Neural progenitor cell (in vitro differentiated cells): Measurements from ENCODE around the gene ARF1. TPM values are rescaled to one million over a fixed set of nuclear protein-coding genes. Genes with fewer than 3 reads are reported as not detected.

Source experiments
- DNase-seq: peaks from one replicate; pipeline ENCODE4 v3.0.0-alpha.2; 2016; ENCODE audit warnings: low spot score
- H2AFZ ChIP-seq: fragments of 200-600 bp; sonication (generic); replicated peaks from 2 replicates; pipeline ENCODE4 v1.6.1; 2016; ENCODE audit warnings: antibody characterized with exemption
- H3F3A ChIP-seq: fragments of 200-600 bp; sonication (generic); 2 replicates; pipeline ENCODE4 v1.6.1; 2016; ENCODE audit warnings: antibody characterized with exemption, low read depth
- H3K27ac ChIP-seq: fragments of 200-600 bp; sonication (generic); 2 replicates; pipeline ENCODE4 v1.5.1; 2016; ENCODE audit warnings: mild to moderate bottlenecking
- H3K27me3 ChIP-seq: fragments of 200-600 bp; sonication (generic); 2 replicates; pipeline ENCODE4 v1.6.1; 2016; ENCODE audit warnings: mild to moderate bottlenecking, moderate library complexity
- H3K36me3 ChIP-seq: fragments of 200-600 bp; sonication (generic); 2 replicates; pipeline ENCODE4 v1.5.1; 2016
- H3K4me1 ChIP-seq: fragments of 200-600 bp; sonication (generic); 2 replicates; pipeline ENCODE4 v1.6.1; 2016; ENCODE audit warnings: mixed run types
- H3K4me2 ChIP-seq: fragments of 200-600 bp; sonication (generic); 2 replicates; pipeline ENCODE4 v1.6.1; 2016
- H3K4me3 ChIP-seq: fragments of 200-600 bp; sonication (generic); 2 replicates; pipeline ENCODE4 v1.5.1; 2016
- H3K79me2 ChIP-seq: fragments of 200-600 bp; sonication (generic); 2 replicates; pipeline ENCODE4 v1.6.1; 2016; ENCODE audit warnings: low read depth
- H3K9ac ChIP-seq: fragments of 200-600 bp; sonication (generic); 2 replicates; pipeline ENCODE4 v1.6.1; 2016
- H3K9me3 ChIP-seq: fragments of 200-600 bp; sonication (generic); 2 replicates; pipeline ENCODE4 v1.5.1; 2016; ENCODE audit warnings: low read depth
- H4K20me1 ChIP-seq: fragments of 200-600 bp; sonication (generic); 2 replicates; pipeline ENCODE4 v1.6.1; 2016; ENCODE audit warnings: low read depth
- H3K27ac Mint-ChIP-seq: 3 replicates; pipeline ENCODE4 v1.8.0; 2021; ENCODE audit warnings: mixed read lengths
- H3K27me3 Mint-ChIP-seq: 2 replicates; pipeline ENCODE4 v1.8.0; 2022; ENCODE audit warnings: low read depth, mild to moderate bottlenecking, inconsistent platforms, moderate library complexity, mixed read lengths; ENCODE audit not compliant: insufficient read depth
- H3K36me3 Mint-ChIP-seq: 3 replicates; pipeline ENCODE4 v1.8.0; 2021; ENCODE audit warnings: mixed read lengths
- H3K4me1 Mint-ChIP-seq: 3 replicates; pipeline ENCODE4 v1.8.0; 2021; ENCODE audit warnings: mixed read lengths
- H3K4me3 Mint-ChIP-seq: 3 replicates; pipeline ENCODE4 v1.8.0; 2021; ENCODE audit warnings: mild to moderate bottlenecking, moderate library complexity, mixed read lengths
- H3K9me3 Mint-ChIP-seq: 3 replicates; pipeline ENCODE4 v1.8.0; 2020; ENCODE audit warnings: mixed read lengths
- CTCF ChIP-seq: fragments of 200-600 bp; sonication (generic); IDR thresholded peaks from 2 replicates; pipeline ENCODE4 v1.5.1; 2017; ENCODE audit warnings: antibody characterized with exemption, mild to moderate bottlenecking
- EZH2 ChIP-seq: fragments of 200-600 bp; sonication (generic); IDR thresholded peaks from 2 replicates; pipeline ENCODE4 v1.6.1; 2017; ENCODE audit warnings: antibody characterized with exemption, mild to moderate bottlenecking, moderate library complexity
- EZH2phosphoT487 ChIP-seq: fragments of 200-600 bp; sonication (generic); IDR thresholded peaks from 2 replicates; pipeline ENCODE4 v1.6.1; 2017; ENCODE audit warnings: antibody characterized with exemption
- total RNA-seq: library from RNA; depleted of rRNA; stranded (reverse); fragments of >200 nt; gene quantifications from 2 replicates; pipeline ENCODE4 v1.2.3, GENCODE V29; 2015; ENCODE audit warnings: low replicate concordance

ARF1 gene
- total RNA-seq, 1 donor from 2014 or later = 95.1 TPM

GRCh38 chr1:228076796-228077430 lies 5.6 kb upstream of the ARF1 start:
- peaks cover 23% of the 10 kb centered on the region for H3K4me1 ChIP-seq
- TF ChIP-seq EZH2phosphoT487 = no peak
- Mint-ChIP-seq H3K4me1 (peaks cover 35% of the 10 kb centered on the region), H3K36me3 (no peaks in the 10 kb centered on the region), H3K27ac (peak overlapping the region; percentile 89), H3K27me3 (peaks cover 9% of the 10 kb centered on the region), H3K9me3 (no peaks in the 10 kb centered on the region), H3K4me3 (no peak overlapping the region)
- no peaks in the 10 kb centered on the region for H3K9me3 ChIP-seq
- H3K4me3 ChIP-seq = no peak overlapping the region
- H3K27ac ChIP-seq = no peak overlapping the region
- DNase-seq = no peak
- H3F3A ChIP-seq = peaks cover 3% of the 10 kb centered on the region
- peaks cover 47% of the 10 kb centered on the region for H3K27me3 ChIP-seq
- H3K4me2 ChIP-seq = no peak overlapping the region
- no peak overlapping the region for H2AFZ ChIP-seq
- peaks cover 13% of the 10 kb centered on the region for H4K20me1 ChIP-seq
- no peak overlapping the region for H3K9ac ChIP-seq
- H3K79me2 ChIP-seq = no peaks in the 10 kb centered on the region
- no peaks in the 10 kb centered on the region for H3K36me3 ChIP-seq

GRCh38 chr1:228077565-228078330 lies 4.8 kb upstream of the ARF1 start:
- H3K4me2 ChIP-seq = no peak overlapping the region
- peaks cover 9% of the 10 kb centered on the region for H3K27me3 Mint-ChIP-seq
- no peak overlapping the region for H3K4me3 Mint-ChIP-seq
- H4K20me1 ChIP-seq = peaks cover 13% of the 10 kb centered on the region
- no peaks in the 10 kb centered on the region for H3K36me3 ChIP-seq
- no peak overlapping the region for H3K4me3 ChIP-seq
- H3K27ac Mint-ChIP-seq = peak overlapping the region; percentile 89
- no peak overlapping the region for H3K27ac ChIP-seq
- TF ChIP-seq EZH2 (no peak), CTCF (no peak), EZH2phosphoT487 (no peak)
- peaks cover 6% of the 10 kb centered on the region for H3F3A ChIP-seq
- peaks cover 23% of the 10 kb centered on the region for H3K4me1 ChIP-seq
- H2AFZ ChIP-seq = no peak overlapping the region
- no peak overlapping the region for H3K9ac ChIP-seq
- no peak for DNase-seq
- H3K36me3 Mint-ChIP-seq = no peaks in the 10 kb centered on the region
- H3K79me2 ChIP-seq = peaks cover 2% of the 10 kb centered on the region
- peaks cover 35% of the 10 kb centered on the region for H3K4me1 Mint-ChIP-seq
- H3K9me3 Mint-ChIP-seq = no peaks in the 10 kb centered on the region
- H3K27me3 ChIP-seq = peaks cover 39% of the 10 kb centered on the region
- H3K9me3 ChIP-seq = no peaks in the 10 kb centered on the region

- peaks cover 28% of the 10 kb centered on the region for H3K27me3 ChIP-seq
- peak overlapping the region; percentile 13 for H3K4me2 ChIP-seq
- H3K4me1 ChIP-seq = peaks cover 20% of the 10 kb centered on the region
- Mint-ChIP-seq H3K9me3 (peaks cover 2% of the 10 kb centered on the region), H3K27me3 (peaks cover 12% of the 10 kb centered on the region), H3K27ac (peak overlapping the region; percentile 24), H3K4me1 (peaks cover 39% of the 10 kb centered on the region), H3K4me3 (peak overlapping the region; percentile 62), H3K36me3 (no peaks in the 10 kb centered on the region)
- no peak overlapping the region for H3K27ac ChIP-seq
- no peak overlapping the region for H2AFZ ChIP-seq
- H3K79me2 ChIP-seq = peaks cover 15% of the 10 kb centered on the region
- no peak for DNase-seq
- no peak overlapping the region for H3K9ac ChIP-seq
- no peaks in the 10 kb centered on the region for H3K36me3 ChIP-seq
- H3K9me3 ChIP-seq = no peaks in the 10 kb centered on the region
- H3K4me3 ChIP-seq = no peak overlapping the region
- H3F3A ChIP-seq = peaks cover 6% of the 10 kb centered on the region
- H4K20me1 ChIP-seq = peaks cover 16% of the 10 kb centered on the region
- TF ChIP-seq EZH2 (no peak), EZH2phosphoT487 (no peak), CTCF (no peak)
Observed at GRCh38 chr1:228079013-228079412, 3.5 kb upstream of the ARF1 start.
